Tibial nerve (tissue), 3 donors: ENCODE data around the gene TRIP10.

Experiments
- CTCF ChIP-seq, 5 experiments: fragments of 200-600 bp in 3 of 5; fragments of 450-650 bp in 2 of 5; sonication (generic) in 3 of 5; IDR thresholded peaks; one replicate each; pipeline ENCODE4 v1.5.1; 2016 to 2019; ENCODE audit warnings: antibody characterized with exemption in 5 of 5, mild to moderate bottlenecking in 3 of 5, moderate library complexity in 2 of 5
- POLR2A ChIP-seq, 2 donors: fragments of 450-650 bp; IDR thresholded peaks; one replicate each; pipeline ENCODE4 v1.6.1; 2017; ENCODE audit warnings: antibody characterized with exemption in 2 of 2, mild to moderate bottlenecking in 2 of 2, moderate library complexity in 2 of 2

GRCh38 chr19:6797646-6798045 lies 58.2 kb downstream of the TRIP10 start:
- TF ChIP-seq CTCF (IDR thresholded peaks at IDR 0.05): no peak
- no peak for TF ChIP-seq POLR2A (IDR thresholded peaks at IDR 0.05)
